ENCODE results near the gene RAB3D. TPM values are rescaled to one million over a fixed set of nuclear protein-coding genes. Genes with fewer than 3 reads are reported as not detected.

The RAB3D gene
- total RNA-seq, 2 experiments from 2014 or later: 1.2 to 2.2 TPM

DNA sequence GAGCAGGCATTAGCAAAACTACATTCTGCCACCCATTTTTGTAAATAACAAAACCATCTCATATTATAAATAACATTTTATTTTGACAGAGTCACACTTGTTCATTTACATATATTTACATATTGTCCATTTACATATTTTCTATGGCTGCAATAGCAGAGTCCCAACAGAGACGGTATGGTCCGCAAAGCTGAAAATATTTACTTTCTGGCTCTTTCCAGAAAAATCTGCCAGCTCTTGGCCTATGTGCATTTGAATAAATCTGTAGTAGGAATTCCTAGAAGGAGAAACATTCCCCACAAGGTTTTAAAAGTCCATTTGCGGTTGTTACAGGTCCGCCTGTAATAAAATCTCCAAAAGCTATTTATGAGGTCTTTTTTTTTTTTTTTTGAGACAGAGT lies 49.2 kb downstream of the RAB3D start:
- Mint-ChIP-seq H3K27ac (no peak overlapping the region), H3K27me3 (peaks cover 50% of the 10 kb centered on the region), H3K4me1 (ENCODE audit: low read depth) (peaks cover 9% of the 10 kb centered on the region), H3K4me3 (no peak overlapping the region), H3K36me3 (ENCODE audit: low read depth) (no peaks in the 10 kb centered on the region), H3K9me3 (no peaks in the 10 kb centered on the region)
- Histone ChIP-seq H3K4me1 (ENCODE audit: insufficient read depth, low read length) (peaks cover 11% of the 10 kb centered on the region), H3K27ac (ENCODE audit: low read depth in 1 of 2, low read length in 2 of 2) (no peak overlapping the region), H3K36me3 (ENCODE audit: insufficient read depth, low read length) (no peaks in the 10 kb centered on the region), H3K9me3 (ENCODE audit: control insufficient read depth in 1 of 2, insufficient read depth in 1 of 2, low read length in 2 of 2) (no peaks in the 10 kb centered on the region), H3K4me3 (ENCODE audit: low read length) (no peak overlapping the region), H3K27me3 (ENCODE audit: control insufficient read depth in 1 of 2, insufficient read depth in 2 of 2, low read length in 2 of 2) (peaks cover 17 to 26% of the 10 kb centered on the region in 2 experiments)
- ChIA-PET CTCF (interaction anchor here (1.1 kb wide), 1 partner anchor 192 kb away, joined by 3 read pairs; no protein-coding TSS in a partner anchor), POLR2A (no interaction called here)
- intact Hi-C loops (cut with DNase I, micrococcal nuclease): no loop called here
- ATAC-seq (ENCODE audit: poor library complexity) (no peak), DNase-seq (no peak)
- TF ChIP-seq CTCF (IDR thresholded peaks at IDR 0.05): no peak

GRCh38 chr19:11288349-11288748 lies 51.1 kb downstream of the RAB3D start:
- Mint-ChIP-seq H3K27ac (no peak overlapping the region), H3K4me3 (no peak overlapping the region), H3K27me3 (peaks cover 52% of the 10 kb centered on the region), H3K4me1 (ENCODE audit: low read depth) (peaks cover under 1% of the 10 kb centered on the region), H3K36me3 (ENCODE audit: low read depth) (no peaks in the 10 kb centered on the region), H3K9me3 (no peaks in the 10 kb centered on the region)
- H3K27me3 ChIP-seq (ENCODE audit: control insufficient read depth in 1 of 2, insufficient read depth in 2 of 2, low read length in 2 of 2): peaks cover 22 to 33% of the 10 kb centered on the region in 2 experiments
- no peaks in the 10 kb centered on the region for H3K9me3 ChIP-seq (ENCODE audit: control insufficient read depth in 1 of 2, insufficient read depth in 1 of 2, low read length in 2 of 2)
- peaks cover 3% of the 10 kb centered on the region for H3K4me1 ChIP-seq (ENCODE audit: insufficient read depth, low read length)
- H3K4me3 ChIP-seq (ENCODE audit: low read length): no peak overlapping the region
- no peak overlapping the region for H3K27ac ChIP-seq (ENCODE audit: low read depth in 1 of 2, low read length in 2 of 2)
- ChIA-PET POLR2A (no interaction called here), CTCF (interaction anchor here (1.8 kb wide), 1 partner anchor 194 kb away, joined by 5 read pairs; no protein-coding TSS in a partner anchor)
- TF ChIP-seq CTCF (IDR thresholded peaks at IDR 0.05): no peak
- DNase-seq (peak in 1 of 14 experiments; percentile 23), ATAC-seq (ENCODE audit: poor library complexity) (no peak)
- intact Hi-C loops (cut with DNase I, micrococcal nuclease): no loop called here
- no peaks in the 10 kb centered on the region for H3K36me3 ChIP-seq (ENCODE audit: insufficient read depth, low read length)

- POLR2A ChIA-PET: no interaction called here
- Mint-ChIP-seq H3K4me3 (no peak overlapping the region), H3K27me3 (peaks cover 57% of the 10 kb centered on the region), H3K27ac (no peak overlapping the region), H3K36me3 (ENCODE audit: low read depth) (no peaks in the 10 kb centered on the region), H3K9me3 (no peaks in the 10 kb centered on the region), H3K4me1 (ENCODE audit: low read depth) (peaks cover 4% of the 10 kb centered on the region)
- Histone ChIP-seq H3K27me3 (ENCODE audit: control insufficient read depth in 1 of 2, insufficient read depth in 2 of 2, low read length in 2 of 2) (peaks cover 22 to 32% of the 10 kb centered on the region in 2 experiments), H3K27ac (ENCODE audit: low read depth in 1 of 2, low read length in 2 of 2) (no peak overlapping the region), H3K9me3 (ENCODE audit: control insufficient read depth in 1 of 2, insufficient read depth in 1 of 2, low read length in 2 of 2) (peaks cover 0 to 4% of the 10 kb centered on the region in 2 experiments), H3K36me3 (ENCODE audit: insufficient read depth, low read length) (no peaks in the 10 kb centered on the region), H3K4me3 (ENCODE audit: low read length) (no peak overlapping the region), H3K4me1 (ENCODE audit: insufficient read depth, low read length) (no peaks in the 10 kb centered on the region)
- DNase-seq (no peak), ATAC-seq (ENCODE audit: poor library complexity) (no peak)
- CTCF ChIA-PET: no interaction called here
- TF ChIP-seq CTCF (IDR thresholded peaks at IDR 0.05): no peak
- intact Hi-C loops (cut with DNase I, micrococcal nuclease): no loop called here
Measured at GRCh38 chr19:11286312-11286974, 53.0 kb downstream of the RAB3D start.
